ENCODE measurements around the gene CTU2. TPM values are rescaled to one million over a fixed set of nuclear protein-coding genes. Genes with fewer than 3 reads are reported as not detected.

The CTU2 gene
- total RNA-seq, 1 experiment from 2014 or later = 24.8 TPM

DNA sequence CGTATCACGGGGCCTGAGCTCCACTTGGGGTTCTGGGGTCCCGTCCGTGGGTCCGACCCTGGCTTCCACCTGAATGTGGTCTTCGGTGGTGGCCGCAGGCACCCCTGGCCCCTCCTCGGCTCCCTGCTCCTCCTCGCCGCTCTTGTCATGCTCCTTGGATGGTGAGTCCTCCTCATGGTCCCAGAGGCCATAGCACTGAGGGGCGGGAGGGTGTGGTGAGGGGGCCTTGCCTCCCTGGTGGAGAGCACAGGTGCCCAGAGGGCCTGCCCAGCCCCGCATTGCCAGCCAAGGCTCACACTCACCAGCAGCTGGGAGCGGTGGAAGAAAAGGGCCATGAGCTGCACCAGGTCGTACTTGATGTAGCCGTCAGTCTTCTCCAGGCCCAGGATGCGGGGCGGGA, 14.9 kb downstream of the CTU2 start:
- no peak overlapping the region for H3K27ac ChIP-seq (ENCODE audit: low read length)
- TF ChIP-seq TCF7L2 (IDR thresholded peaks at IDR 0.05; ENCODE audit: low read depth, low read length) (no peak), SIN3A (IDR thresholded peaks at IDR 0.05; ENCODE audit: borderline replicate concordance, insufficient read depth, low read depth, low read length) (no peak), POLR2AphosphoS5 (IDR thresholded peaks at IDR 0.05; ENCODE audit: low read depth, low read length) (no peak)
- TF ChIP-seq, protein P1, sequence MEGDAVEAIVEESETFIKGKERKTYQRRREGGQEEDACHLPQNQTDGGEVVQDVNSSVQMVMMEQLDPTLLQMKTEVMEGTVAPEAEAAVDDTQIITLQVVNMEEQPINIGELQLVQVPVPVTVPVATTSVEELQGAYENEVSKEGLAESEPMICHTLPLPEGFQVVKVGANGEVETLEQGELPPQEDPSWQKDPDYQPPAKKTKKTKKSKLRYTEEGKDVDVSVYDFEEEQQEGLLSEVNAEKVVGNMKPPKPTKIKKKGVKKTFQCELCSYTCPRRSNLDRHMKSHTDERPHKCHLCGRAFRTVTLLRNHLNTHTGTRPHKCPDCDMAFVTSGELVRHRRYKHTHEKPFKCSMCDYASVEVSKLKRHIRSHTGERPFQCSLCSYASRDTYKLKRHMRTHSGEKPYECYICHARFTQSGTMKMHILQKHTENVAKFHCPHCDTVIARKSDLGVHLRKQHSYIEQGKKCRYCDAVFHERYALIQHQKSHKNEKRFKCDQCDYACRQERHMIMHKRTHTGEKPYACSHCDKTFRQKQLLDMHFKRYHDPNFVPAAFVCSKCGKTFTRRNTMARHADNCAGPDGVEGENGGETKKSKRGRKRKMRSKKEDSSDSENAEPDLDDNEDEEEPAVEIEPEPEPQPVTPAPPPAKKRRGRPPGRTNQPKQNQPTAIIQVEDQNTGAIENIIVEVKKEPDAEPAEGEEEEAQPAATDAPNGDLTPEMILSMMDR (IDR thresholded peaks at IDR 0.05) = no peak
- no TSS peak for BruUV-seq (replicated peaks)
- CTCF ChIA-PET = no interaction called here
- no peak overlapping the region for H3K4me3 ChIP-seq (ENCODE audit: low read depth in 2 of 2, low read length in 2 of 2)
- ATAC-seq (no peak), DNase-seq (ENCODE audit: low read depth, low spot score) (no peak)
- H3K9me3 ChIP-seq (ENCODE audit: control insufficient read depth, insufficient read depth, low read depth, low read length) = no peaks in the 10 kb centered on the region
- peaks cover 2% of the 10 kb centered on the region for H3K36me3 ChIP-seq (ENCODE audit: control insufficient read depth, insufficient read depth, low read length)
- in situ Hi-C loops (cut with HindIII; ENCODE audit: low pct_unique_long_range_greater_than_20kb, low sequenced_read_pairs) (no loop called here), intact Hi-C loops (cut with micrococcal nuclease; ENCODE audit: unreplicated experiment) (no loop called here)
- H3K4me1 ChIP-seq (ENCODE audit: control insufficient read depth, insufficient read depth, low read length) = no peaks in the 10 kb centered on the region
- H3K27me3 ChIP-seq (ENCODE audit: control insufficient read depth, insufficient read depth, low read length) = no peaks in the 10 kb centered on the region
- POLR2A ChIA-PET = no interaction called here

DNA sequence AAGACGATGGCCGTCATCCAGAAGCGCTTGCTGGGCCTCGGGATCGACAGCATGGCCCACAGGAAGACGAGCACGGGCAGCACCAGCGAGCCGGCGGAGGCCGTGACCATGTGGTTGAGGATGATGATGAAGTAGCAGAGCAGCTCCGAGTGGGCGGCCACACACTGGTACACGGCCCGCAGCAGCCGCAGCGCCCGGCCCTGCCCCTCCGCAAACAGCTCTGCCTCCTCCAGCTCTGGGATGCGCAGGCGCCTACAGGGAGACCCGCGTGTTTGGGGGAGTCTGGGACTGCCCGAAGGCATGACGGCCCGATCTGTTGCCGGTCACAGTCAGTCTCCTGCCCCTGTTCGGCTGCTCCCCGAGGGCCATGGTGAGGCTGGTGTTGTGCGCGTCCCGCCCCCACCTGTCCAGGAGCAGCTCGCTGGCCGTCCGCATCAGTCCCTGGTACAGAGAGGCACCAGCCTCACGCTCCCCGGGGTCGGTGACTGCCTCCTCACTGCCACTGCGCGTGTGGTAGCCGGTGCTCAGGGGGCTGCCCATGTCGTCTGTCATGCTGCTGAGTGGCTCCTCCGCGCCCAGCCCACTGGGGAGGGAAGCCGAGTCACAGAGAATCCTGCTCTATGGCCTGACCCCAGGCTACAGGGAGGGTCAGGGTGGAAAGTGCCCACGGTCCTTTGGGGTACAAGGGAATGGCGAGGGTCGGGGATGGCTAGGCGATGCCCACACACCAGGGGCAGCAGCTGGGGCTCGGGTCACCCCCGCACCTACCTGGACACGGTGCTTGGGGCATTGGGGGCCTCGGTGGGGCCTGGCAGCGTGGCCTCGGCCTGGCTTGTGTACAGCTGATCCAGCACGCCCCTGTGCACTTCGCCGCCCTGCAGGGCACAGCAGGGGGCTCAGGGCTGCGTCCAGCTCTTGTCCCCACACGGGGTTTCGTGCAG, 15.8 kb downstream of the CTU2 start:
- no peak for TF ChIP-seq POLR2AphosphoS5 (IDR thresholded peaks at IDR 0.05; ENCODE audit: low read depth, low read length)
- TF ChIP-seq, protein P1 (IDR thresholded peaks at IDR 0.05) = no peak
- no peak for TF ChIP-seq TCF7L2 (IDR thresholded peaks at IDR 0.05; ENCODE audit: low read depth, low read length)
- TF ChIP-seq, protein P2, sequence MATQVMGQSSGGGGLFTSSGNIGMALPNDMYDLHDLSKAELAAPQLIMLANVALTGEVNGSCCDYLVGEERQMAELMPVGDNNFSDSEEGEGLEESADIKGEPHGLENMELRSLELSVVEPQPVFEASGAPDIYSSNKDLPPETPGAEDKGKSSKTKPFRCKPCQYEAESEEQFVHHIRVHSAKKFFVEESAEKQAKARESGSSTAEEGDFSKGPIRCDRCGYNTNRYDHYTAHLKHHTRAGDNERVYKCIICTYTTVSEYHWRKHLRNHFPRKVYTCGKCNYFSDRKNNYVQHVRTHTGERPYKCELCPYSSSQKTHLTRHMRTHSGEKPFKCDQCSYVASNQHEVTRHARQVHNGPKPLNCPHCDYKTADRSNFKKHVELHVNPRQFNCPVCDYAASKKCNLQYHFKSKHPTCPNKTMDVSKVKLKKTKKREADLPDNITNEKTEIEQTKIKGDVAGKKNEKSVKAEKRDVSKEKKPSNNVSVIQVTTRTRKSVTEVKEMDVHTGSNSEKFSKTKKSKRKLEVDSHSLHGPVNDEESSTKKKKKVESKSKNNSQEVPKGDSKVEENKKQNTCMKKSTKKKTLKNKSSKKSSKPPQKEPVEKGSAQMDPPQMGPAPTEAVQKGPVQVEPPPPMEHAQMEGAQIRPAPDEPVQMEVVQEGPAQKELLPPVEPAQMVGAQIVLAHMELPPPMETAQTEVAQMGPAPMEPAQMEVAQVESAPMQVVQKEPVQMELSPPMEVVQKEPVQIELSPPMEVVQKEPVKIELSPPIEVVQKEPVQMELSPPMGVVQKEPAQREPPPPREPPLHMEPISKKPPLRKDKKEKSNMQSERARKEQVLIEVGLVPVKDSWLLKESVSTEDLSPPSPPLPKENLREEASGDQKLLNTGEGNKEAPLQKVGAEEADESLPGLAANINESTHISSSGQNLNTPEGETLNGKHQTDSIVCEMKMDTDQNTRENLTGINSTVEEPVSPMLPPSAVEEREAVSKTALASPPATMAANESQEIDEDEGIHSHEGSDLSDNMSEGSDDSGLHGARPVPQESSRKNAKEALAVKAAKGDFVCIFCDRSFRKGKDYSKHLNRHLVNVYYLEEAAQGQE (IDR thresholded peaks at IDR 0.05; ENCODE audit: insufficient read depth in 1 of 2, low read depth in 2 of 2, low read length in 1 of 2) = no peak
- no peak for TF ChIP-seq SIN3A (IDR thresholded peaks at IDR 0.05; ENCODE audit: borderline replicate concordance, insufficient read depth, low read depth, low read length)
- peaks cover 2% of the 10 kb centered on the region for H3K36me3 ChIP-seq (ENCODE audit: control insufficient read depth, insufficient read depth, low read length)
- H3K27ac ChIP-seq (ENCODE audit: low read length) = no peak overlapping the region
- no peaks in the 10 kb centered on the region for H3K9me3 ChIP-seq (ENCODE audit: control insufficient read depth, insufficient read depth, low read depth, low read length)
- DNase-seq (ENCODE audit: low read depth, low spot score) (no peak), ATAC-seq (no peak)
- CTCF ChIA-PET = interaction anchor here (0.7 kb wide), 1 partner anchor 120 kb away, joined by 4 read pairs; no protein-coding TSS in a partner anchor
- intact Hi-C loops (cut with micrococcal nuclease; ENCODE audit: unreplicated experiment) = no loop called here
- H3K27me3 ChIP-seq (ENCODE audit: control insufficient read depth, insufficient read depth, low read length) = no peaks in the 10 kb centered on the region
- H3K4me1 ChIP-seq (ENCODE audit: control insufficient read depth, insufficient read depth, low read length) = no peaks in the 10 kb centered on the region
- H3K4me3 ChIP-seq (ENCODE audit: low read depth in 2 of 2, low read length in 2 of 2) = no peak overlapping the region
- in situ Hi-C loops (cut with HindIII; ENCODE audit: low pct_unique_long_range_greater_than_20kb, low sequenced_read_pairs) = no loop called here
- BruUV-seq (replicated peaks) = no TSS peak
- POLR2A ChIA-PET = no interaction called here
